ENCODE measurements around the gene GDI1.
"Not testable (repeated sequence)": the region's sequence is repeated elsewhere in the genome, so short reads cannot be mapped to it uniquely, and the experiment has no call there.

Gene GDI1

GRCh38 chrX:154436983-154437752 is at the start of gene GDI1:
Gene GDI1, plus strand, starts transcription at chrX:154437154. Its CDS starts 101 bp downstream, at chrX:154437255.
- DNase-seq, result no peak

DNA sequence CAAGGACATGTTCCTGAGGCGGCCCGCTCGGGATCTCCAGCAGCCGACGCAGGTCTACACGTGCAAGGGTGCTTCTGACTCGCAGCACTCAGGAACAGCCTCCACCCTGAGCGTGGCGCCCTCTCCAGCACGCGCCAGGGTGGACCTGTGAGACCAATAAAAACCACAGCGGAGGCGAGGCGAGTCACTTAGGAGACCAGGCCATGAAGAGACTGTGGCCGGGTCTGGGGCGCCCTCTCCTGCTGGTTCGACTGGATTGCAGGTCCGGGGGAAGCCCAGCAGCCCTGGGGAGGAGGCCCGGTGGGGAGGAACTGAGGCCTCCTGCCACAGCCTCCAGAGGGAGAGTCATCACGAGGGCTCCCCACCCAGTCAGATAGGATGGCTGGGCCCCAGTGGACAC is 48.9 kb upstream of the GDI1 start:
- not testable (repeated sequence) for DNase-seq

DNA sequence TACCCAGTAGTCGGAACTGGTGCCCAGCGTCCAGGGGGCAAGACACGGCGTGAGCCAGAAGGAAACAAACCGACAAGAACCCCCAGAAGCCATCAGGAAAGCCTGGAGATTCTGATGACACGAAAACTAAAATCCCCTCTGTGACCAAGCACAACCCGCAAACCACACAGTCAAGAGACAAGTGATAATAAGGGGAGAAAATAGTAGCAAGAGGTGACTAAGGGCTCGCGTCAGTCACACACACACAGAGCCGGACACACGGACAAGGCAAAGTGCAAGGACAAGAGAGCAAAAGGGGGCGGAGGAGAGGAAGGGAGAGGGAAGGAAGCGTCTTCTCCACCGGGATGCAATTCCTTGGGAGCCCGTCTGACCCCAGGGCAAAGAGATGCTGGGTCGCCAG is 48.3 kb upstream of the GDI1 start:
- not testable (repeated sequence) for DNase-seq

DNA sequence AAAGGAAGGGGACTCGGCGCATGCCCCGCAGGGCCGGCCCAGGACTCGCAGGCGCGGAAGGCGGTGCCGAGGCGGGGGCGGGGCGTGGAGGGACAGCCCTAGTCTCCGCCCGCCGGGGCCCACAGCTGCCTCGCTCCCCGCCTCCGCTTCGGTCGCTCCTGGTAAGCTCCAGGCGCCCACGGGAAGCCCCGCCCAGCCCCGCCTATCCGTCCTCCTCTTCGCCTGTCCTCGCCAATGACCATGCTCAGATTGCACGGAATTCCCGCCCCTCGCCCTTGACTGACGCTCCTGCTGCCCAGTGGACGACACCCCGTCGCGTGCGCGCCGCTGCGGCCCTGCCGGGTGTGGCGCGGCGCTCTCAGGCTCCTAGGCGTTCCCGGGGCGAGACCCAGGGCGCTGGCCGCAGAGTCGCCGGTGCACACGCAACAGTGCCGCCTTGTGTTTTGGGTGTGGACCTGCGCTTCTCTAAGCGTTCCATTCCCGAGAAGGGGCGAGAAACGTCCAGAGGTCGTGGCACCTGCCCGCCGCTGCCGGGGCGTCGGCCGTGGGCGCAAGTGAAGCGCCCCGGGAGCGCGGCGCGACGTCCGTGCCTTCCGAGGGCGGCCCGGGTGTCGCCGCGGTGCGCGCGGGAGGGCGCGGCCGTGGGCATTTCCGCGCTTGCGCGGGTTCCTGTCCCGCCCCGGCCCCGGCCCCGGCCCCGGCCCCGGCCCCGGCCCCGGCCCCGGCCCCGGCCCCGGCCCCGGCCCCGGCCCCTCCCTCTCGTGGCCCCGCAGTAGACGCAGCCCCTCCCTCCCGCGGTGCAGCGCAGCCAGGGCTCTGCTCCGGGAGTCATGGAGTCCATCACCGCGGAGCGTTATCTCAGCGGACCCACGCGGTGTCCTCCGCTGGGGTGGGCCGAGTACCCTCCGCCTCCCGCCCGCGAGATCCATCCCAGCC is 46.9 kb upstream of the GDI1 start:
- peak; percentile 65 for DNase-seq

DNA sequence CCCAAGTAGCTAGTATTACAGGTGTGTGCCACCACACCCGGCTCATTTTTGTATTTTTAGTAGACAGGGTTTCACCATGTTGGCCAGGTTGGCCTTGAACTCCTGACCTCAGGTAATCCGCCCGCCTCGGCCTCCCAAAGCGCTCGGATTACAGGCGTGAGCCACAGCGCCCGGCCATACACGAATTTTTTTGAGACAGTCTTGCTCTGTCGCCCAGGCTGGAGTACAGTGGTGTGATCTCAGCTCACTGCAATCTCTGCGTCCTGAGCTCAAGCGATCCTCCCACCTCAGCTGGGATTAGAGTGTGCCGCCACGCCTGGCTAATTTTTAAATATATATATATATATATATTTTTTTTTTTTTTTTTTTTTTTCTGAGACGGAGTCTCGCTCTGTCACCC is 40.6 kb upstream of the GDI1 start:
- not testable (repeated sequence) for DNase-seq

GRCh38 chrX:154396973-154397887 is 39.7 kb upstream of the GDI1 start:
- DNase-seq, result no peak

GRCh38 chrX:154397888-154398667 is 38.9 kb upstream of the GDI1 start, which contains the start of gene RPL10:
Gene RPL10, plus strand, starts transcription at chrX:154398377. Its CDS starts 143 bp downstream, at chrX:154398520.
- DNase-seq, result peak; percentile 85

- DNase-seq, result peak; percentile 80
These were observed 38.1 kb upstream of the GDI1 start for GRCh38 chrX:154398668-154399526.

- no peak for DNase-seq
These were observed 37.2 kb upstream of the GDI1 start for GRCh38 chrX:154399527-154400368.

DNA sequence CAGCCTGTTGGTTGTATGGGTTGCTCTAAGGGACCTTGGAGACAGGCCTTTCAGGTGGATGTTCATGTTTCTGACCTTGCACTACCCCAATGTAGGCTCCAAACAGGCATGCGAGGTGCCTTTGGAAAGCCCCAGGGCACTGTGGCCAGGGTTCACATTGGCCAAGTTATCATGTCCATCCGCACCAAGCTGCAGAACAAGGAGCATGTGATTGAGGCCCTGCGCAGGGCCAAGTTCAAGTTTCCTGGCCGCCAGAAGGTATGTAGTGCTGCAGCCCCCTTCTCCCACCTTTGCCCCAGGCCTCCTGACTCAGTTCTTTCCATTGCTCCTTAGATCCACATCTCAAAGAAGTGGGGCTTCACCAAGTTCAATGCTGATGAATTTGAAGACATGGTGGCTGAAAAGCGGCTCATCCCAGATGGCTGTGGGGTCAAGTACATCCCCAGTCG is 36.6 kb upstream of the GDI1 start:
- not testable (repeated sequence) for DNase-seq

- no peak for DNase-seq
These were observed 35.7 kb upstream of the GDI1 start for GRCh38 chrX:154401045-154401799.

GRCh38 chrX:154401918-154402621 is 34.9 kb upstream of the GDI1 start:
- no peak for DNase-seq

DNA sequence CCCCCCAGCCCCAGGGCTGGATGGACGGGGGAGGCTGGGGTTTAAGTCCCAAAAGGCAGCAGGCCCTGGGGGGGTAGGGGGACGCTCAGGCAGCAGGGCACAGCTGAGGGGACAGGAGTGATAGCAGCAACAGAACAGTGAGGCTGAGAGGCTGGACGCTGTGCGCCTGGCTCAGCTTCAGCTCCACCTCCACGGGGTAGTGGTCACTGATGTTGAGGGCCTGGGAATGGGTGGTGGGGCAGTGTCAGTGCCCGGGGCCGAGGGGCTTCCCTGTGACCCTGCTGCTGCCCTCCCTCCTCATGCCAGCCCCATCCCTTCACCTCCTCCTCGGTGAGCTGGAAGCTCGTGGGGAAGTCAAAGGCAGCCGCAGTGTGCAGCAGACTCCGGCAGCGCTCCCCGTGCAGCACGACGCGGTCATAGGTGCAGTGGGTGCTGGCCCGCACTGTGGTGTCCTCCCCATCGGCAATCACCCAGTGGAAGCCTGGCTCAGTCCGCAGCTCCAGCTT is 34.3 kb upstream of the GDI1 start:
- no peak for DNase-seq

DNA sequence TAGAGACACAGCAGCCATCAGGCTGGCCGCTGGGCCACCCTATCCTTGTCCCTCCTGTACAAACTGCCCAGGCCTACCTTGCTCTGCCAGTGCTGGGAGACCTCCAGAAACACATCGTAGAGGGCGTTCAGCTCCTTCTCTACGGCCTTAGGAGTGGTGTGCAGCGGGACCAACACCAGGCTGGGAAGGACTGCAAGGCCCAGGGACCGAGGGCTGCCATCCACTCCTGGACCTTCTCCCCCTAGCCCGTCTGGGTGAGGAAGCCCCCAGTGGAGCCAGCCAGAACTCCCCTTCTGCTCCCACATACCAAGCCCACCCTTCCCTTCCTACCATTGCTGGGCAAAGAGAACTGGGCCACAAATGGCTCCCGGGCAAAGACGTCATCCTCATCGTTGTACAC is 33.8 kb upstream of the GDI1 start:
- no peak for DNase-seq

DNA sequence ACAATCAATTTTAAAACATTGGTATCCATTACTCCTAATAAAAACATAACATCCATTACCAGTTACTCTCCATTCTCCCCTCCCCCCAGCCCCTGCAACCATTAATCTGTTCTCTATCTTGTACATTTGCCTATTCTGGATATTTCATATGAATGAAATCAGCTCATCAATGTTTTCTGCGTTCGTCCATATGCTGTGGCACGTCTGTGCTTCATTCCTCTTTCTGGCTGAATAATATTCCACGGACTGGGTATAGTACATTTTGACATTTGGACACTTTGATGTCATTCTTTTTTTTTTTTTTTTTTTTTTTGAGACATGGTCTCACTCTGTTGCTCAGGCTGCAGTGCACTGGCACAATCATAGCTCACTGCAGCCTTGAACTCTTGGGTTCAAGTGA is 33.1 kb upstream of the GDI1 start:
- DNase-seq, result no peak

DNA sequence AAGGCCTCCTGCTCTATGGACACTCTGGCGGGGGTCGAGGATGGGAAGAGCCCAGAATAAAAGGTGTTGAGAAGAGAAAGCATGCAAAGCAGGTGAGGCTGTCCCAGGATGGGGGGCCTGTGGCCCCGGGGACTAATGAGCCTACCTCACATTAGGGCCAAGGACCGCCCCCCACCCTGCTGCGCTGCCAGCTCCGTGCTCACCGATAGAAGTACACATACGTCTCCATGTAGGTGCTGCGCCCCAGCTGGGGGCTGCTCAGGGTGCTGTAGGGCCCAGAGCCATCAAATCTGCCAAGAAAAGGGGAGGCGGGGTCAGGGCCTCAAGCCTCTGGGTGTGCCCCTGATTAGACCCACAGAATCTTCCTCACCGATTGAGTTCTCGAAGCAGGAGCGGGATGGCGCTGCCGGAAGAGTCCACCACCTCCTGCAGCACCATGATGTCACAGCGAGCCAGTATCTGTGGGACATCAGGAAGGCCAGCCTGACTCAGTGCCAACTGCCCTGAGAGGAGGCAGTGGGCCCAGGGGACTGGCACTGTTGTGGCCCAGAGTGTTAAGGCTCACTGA is 32.2 kb upstream of the GDI1 start:
- DNase-seq, result no peak

- DNase-seq, result no peak
These were observed 28.2 kb upstream of the GDI1 start for GRCh38 chrX:154408659-154409221.
